K562 (cell line): ENCODE measurements around the gene SLC8A2. TPM values are rescaled to one million over a fixed set of nuclear protein-coding genes. Genes with fewer than 3 reads are reported as not detected.

Experiments used
- BCOR ChIP-seq: fragments of 450-650 bp; IDR thresholded peaks from 2 replicates; pipeline ENCODE4 v1.6.1; 2016
- CTCF ChIP-seq, 3 experiments: IDR thresholded peaks in 2 of 3; conservative IDR thresholded peaks in 1 of 3; 2 replicates each; pipeline ENCODE4 v1.5.1; 2011 to 2012; ENCODE audit warnings: low read length in 3 of 3, mild to moderate bottlenecking in 3 of 3, control low read depth in 2 of 3, improper control_type of control experiment in 1 of 3, inconsistent platforms in 1 of 3, low read depth in 1 of 3, mixed read lengths in 1 of 3, moderate library complexity in 1 of 3; ENCODE audit not compliant: insufficient read depth in 2 of 3
- GTF2E2 ChIP-seq: fragments of 200-800 bp; sonication (Bioruptor generic); IDR thresholded peaks from 2 replicates; pipeline ENCODE4 v1.6.1; 2016; ENCODE audit warnings: missing genetic modification characterization, missing compliant biosample characterization
- KAT2B ChIP-seq: IDR thresholded peaks from one replicate; pipeline ENCODE4 v1.6.1; 2012; ENCODE audit warnings: low read depth, mild to moderate bottlenecking, control low read depth, inconsistent platforms, low read length, moderate library complexity
- MYNN ChIP-seq, 2 experiments: sonication (generic); formaldehyde crosslinking in 1 of 2; IDR thresholded peaks; 2 replicates each; pipeline versions ENCODE4 v1.5.0 to v1.6.1; 2016 to 2020; ENCODE audit warnings: antibody characterized with exemption in 1 of 2, missing genetic modification reagents in 1 of 2
- NRF1 ChIP-seq, 2 experiments: fragments of 450-650 bp; IDR thresholded peaks in 1 of 2; conservative IDR thresholded peaks in 1 of 2; 2 replicates each; pipeline ENCODE4 v1.6.1; 2014; ENCODE audit warnings: mild to moderate bottlenecking in 2 of 2
- RAD21 ChIP-seq, 2 experiments: fragments of 250-450 bp in 1 of 2; fragments of 450-650 bp in 1 of 2; sonication (Bioruptor Pico) in 1 of 2; formaldehyde crosslinking in 1 of 2; IDR thresholded peaks in 1 of 2; conservative IDR thresholded peaks in 1 of 2; 2 replicates each; pipeline versions ENCODE4 v1.4.0 to v1.8.0; 2020 to 2022; ENCODE audit warnings: mild to moderate bottlenecking in 2 of 2, moderate library complexity in 1 of 2
- RB1 ChIP-seq: fragments of 450-650 bp; IDR thresholded peaks from 2 replicates; pipeline ENCODE4 v1.6.1; 2017; ENCODE audit warnings: low read depth, mild to moderate bottlenecking
- STAT5A ChIP-seq: IDR thresholded peaks from 2 replicates; pipeline ENCODE4 v1.6.1; 2012; ENCODE audit warnings: low read length, inconsistent platforms, borderline replicate concordance
- polyA plus RNA-seq, 8 experiments: library from polyadenylated mRNA; depleted of rRNA in 4 of 8; stranded (reverse) in 5 of 8; unstranded in 3 of 8; fragments of >200 nt; fragmentation: Nextera tagmentation in 2 of 8; fragmentation: Illumina TruSeq in 1 of 8; extraction: Ambion mirVana in 2 of 8; extraction: Trizol in 1 of 8; gene quantifications; 2 replicates each; pipeline versions ENCODE4 v1.2.1 to v1.2.3, GENCODE V29; 2011 to 2014; ENCODE audit warnings: inconsistent platforms in 1 of 8, missing spikeins in 1 of 8
- total RNA-seq, 7 experiments: library from RNA; depleted of rRNA in 6 of 7; stranded (reverse); fragments of >200 nt in 6 of 7; fragmentation: Illumina TruSeq in 2 of 7; extraction: Trizol in 2 of 7; gene quantifications; 2 replicates each; pipeline versions ENCODE4 v1.2.1 to v1.2.3, GENCODE V29; 2011 to 2021; ENCODE audit warnings: low replicate concordance in 1 of 7
- TF ChIP-seq, protein P1 (sequence below), 2 experiments: fragments of 450-650 bp; formaldehyde crosslinking in 1 of 2; IDR thresholded peaks; 2 replicates each; pipeline versions ENCODE4 v1.4.0 to v1.6.1; 2014 to 2020; ENCODE audit warnings: mild to moderate bottlenecking in 2 of 2, borderline replicate concordance in 1 of 2, low read depth in 1 of 2
- TF ChIP-seq, protein P2 (sequence below): fragments of 200-800 bp; sonication (Bioruptor generic); IDR thresholded peaks from 2 replicates; pipeline ENCODE4 v1.6.1; 2017; ENCODE audit warnings: missing genetic modification characterization, missing compliant biosample characterization

SLC8A2 gene
- total and polyA plus RNA-seq, 9 of the 15 experiments (the other 6 are each of a cell fraction or from before 2014, with no cell fraction given) = 0.07 to 0.66 (median 0.24) TPM; not detected in 3

GRCh38 chr19:47414469-47414868 lies 57.2 kb downstream of the SLC8A2 start (continued):
- TF ChIP-seq RAD21 (CRISPR knock-in tag; conservative IDR thresholded peaks at IDR 0.05 in 1 of 2, IDR thresholded peaks at IDR 0.05 in 1 of 2) = peak; percentile 28 to 60; a peak in 3 of 4 replicates
- TF ChIP-seq STAT5A = no peak
- TF ChIP-seq BCOR = no peak
- TF ChIP-seq CTCF (IDR thresholded peaks at IDR 0.05 in 2 of 3, conservative IDR thresholded peaks at IDR 0.05 in 1 of 3; ENCODE audit: insufficient read depth in 2 of 3, low read depth in 1 of 3, low read length in 3 of 3) = peak; percentile 54 to 74 (median 64)
- no peak for TF ChIP-seq GTF2E2
- TF ChIP-seq, protein P1, sequence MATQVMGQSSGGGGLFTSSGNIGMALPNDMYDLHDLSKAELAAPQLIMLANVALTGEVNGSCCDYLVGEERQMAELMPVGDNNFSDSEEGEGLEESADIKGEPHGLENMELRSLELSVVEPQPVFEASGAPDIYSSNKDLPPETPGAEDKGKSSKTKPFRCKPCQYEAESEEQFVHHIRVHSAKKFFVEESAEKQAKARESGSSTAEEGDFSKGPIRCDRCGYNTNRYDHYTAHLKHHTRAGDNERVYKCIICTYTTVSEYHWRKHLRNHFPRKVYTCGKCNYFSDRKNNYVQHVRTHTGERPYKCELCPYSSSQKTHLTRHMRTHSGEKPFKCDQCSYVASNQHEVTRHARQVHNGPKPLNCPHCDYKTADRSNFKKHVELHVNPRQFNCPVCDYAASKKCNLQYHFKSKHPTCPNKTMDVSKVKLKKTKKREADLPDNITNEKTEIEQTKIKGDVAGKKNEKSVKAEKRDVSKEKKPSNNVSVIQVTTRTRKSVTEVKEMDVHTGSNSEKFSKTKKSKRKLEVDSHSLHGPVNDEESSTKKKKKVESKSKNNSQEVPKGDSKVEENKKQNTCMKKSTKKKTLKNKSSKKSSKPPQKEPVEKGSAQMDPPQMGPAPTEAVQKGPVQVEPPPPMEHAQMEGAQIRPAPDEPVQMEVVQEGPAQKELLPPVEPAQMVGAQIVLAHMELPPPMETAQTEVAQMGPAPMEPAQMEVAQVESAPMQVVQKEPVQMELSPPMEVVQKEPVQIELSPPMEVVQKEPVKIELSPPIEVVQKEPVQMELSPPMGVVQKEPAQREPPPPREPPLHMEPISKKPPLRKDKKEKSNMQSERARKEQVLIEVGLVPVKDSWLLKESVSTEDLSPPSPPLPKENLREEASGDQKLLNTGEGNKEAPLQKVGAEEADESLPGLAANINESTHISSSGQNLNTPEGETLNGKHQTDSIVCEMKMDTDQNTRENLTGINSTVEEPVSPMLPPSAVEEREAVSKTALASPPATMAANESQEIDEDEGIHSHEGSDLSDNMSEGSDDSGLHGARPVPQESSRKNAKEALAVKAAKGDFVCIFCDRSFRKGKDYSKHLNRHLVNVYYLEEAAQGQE (IDR thresholded peaks at IDR 0.05; ENCODE audit: borderline replicate concordance) = peak; percentile 46; the same call in 1 of the 2 replicates
- TF ChIP-seq, protein P1 (CRISPR knock-in tag; IDR thresholded peaks at IDR 0.05; ENCODE audit: low read depth) = no peak
- TF ChIP-seq KAT2B = no peak
- TF ChIP-seq MYNN (IDR thresholded peaks at IDR 0.05) = 0 out of 2 replicates have a peak, but pooled peaks have one; percentile 28
- no peak for TF ChIP-seq MYNN (CRISPR knock-in tag; IDR thresholded peaks at IDR 0.05)
- TF ChIP-seq RB1 = 0 out of 2 replicates have a peak, but pooled peaks have one; percentile 21
- TF ChIP-seq, protein P2, sequence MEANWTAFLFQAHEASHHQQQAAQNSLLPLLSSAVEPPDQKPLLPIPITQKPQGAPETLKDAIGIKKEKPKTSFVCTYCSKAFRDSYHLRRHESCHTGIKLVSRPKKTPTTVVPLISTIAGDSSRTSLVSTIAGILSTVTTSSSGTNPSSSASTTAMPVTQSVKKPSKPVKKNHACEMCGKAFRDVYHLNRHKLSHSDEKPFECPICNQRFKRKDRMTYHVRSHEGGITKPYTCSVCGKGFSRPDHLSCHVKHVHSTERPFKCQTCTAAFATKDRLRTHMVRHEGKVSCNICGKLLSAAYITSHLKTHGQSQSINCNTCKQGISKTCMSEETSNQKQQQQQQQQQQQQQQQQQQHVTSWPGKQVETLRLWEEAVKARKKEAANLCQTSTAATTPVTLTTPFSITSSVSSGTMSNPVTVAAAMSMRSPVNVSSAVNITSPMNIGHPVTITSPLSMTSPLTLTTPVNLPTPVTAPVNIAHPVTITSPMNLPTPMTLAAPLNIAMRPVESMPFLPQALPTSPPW (CRISPR knock-in tag) = 0 out of 2 replicates have a peak, but pooled peaks have one; percentile 23
- no peak for TF ChIP-seq NRF1 (conservative IDR thresholded peaks at IDR 0.05 in 1 of 2, IDR thresholded peaks at IDR 0.05 in 1 of 2)
